Measurements from ENCODE around the gene PSD4.

The PSD4 gene

DNA sequence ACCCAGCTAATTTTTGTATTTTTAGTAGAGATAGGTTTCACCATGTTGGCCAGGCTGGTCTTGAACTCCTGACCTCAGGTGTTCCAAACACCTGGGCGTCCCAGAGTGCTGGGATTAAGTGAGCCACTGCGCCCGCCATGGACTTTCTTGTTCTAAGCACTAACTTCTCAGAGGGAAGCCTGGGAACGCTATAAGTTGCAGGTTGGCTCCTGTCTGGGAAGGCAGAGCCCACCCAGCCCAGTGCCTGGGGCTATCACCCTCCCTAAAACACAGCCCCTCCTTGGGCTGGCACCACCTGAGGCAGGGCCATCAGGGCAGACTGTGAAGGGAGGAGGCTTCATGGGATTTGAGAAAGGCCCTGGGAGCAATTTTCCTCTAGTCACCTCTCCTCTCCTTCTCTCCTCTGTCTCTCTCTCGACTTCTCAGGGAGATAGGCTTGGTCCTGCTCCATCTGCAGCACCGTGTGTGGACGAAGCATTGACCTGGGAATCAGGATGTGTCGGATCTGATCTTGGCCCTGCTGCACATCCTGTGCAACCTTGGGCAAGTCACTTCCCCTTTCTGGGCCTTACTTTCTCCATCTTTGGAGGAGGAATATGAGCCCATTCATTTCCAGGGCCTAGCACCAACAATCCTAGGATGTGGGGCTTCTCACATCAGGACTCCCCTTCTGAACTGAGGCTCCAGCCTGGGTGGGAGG, 10.9 kb downstream of the PSD4 start:
- DNase-seq (ENCODE audit: low read depth): no peak

DNA sequence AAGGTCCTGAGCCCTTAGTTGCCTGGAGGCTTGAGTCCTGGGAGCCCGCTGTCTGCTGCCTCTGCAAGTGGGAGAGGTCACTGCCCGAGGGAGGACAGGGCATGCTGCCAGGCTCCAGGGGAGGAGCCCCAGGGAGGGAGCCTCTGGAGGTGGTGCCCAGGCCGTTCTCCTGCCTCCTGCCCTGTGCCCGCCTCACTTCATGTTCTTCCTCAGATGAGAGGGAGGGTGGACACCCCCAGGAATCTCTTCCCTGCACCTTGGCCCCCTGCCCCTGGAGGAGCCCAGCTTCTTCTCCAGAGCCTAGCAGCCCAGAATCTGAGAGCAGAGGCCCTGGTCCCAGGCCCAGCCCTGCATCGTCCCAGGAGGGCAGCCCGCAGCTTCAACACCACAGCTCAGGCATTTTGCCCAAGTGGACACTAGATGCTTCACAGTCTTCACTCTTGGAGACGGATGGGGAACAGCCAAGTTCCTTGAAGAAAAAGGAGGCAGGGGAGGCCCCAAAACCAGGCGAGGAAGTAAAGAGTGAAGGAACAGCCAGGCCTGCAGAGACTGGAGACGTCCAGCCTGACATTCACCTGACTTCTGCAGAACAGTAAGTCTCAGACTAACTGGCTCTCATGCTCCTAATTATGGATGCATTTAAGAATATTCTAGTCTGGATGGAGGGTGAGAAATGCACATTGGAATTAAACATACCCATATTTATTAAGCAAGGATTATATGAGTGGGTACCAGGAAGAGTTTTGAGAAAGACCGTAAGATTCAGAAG, 12.1 kb downstream of the PSD4 start:
- DNase-seq (ENCODE audit: low read depth): no peak

- DNase-seq (ENCODE audit: low read depth): no peak
These were observed 12.6 kb downstream of the PSD4 start for GRCh38 chr2:113186433-113186796.

GRCh38 chr2:113187771-113188170, 14.0 kb downstream of the PSD4 start:
- no peak for DNase-seq (ENCODE audit: low read depth)

- no peak for DNase-seq (ENCODE audit: low read depth)
These were observed 17.1 kb downstream of the PSD4 start for GRCh38 chr2:113190871-113191270.

GRCh38 chr2:113192459-113193100, 18.8 kb downstream of the PSD4 start:
- DNase-seq (ENCODE audit: low read depth): no peak

DNA sequence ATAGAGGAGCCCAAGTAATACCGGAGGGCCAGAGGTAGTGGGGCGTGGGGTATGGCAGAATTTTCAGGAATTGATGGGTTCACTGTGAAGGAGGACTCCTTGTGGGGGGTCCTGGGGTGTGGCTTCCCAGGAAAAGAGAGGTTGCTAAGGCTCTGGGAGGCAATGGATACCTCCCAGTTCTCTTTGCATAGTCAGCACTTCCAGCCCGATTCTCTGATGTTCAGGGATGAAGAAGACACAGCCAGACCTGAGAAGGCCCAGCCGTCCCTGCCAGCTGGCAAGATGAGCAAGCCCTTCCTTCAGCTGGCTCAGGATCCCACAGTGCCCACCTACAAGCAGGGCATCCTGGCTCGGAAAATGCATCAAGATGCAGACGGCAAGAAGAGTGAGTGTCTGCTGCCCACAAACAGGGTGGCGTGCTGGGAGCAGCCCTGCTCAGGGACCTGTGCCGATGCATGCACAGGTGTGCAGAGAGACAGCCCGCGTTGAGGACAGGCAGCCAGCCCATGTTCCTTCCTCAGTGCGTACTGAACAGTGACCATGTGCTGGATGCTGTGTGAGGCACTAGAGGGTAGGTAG, 22.2 kb downstream of the PSD4 start:
- no peak for DNase-seq (ENCODE audit: low read depth)

- DNase-seq (ENCODE audit: low read depth): no peak
These were observed 23.1 kb downstream of the PSD4 start for GRCh38 chr2:113196839-113197238.

DNA sequence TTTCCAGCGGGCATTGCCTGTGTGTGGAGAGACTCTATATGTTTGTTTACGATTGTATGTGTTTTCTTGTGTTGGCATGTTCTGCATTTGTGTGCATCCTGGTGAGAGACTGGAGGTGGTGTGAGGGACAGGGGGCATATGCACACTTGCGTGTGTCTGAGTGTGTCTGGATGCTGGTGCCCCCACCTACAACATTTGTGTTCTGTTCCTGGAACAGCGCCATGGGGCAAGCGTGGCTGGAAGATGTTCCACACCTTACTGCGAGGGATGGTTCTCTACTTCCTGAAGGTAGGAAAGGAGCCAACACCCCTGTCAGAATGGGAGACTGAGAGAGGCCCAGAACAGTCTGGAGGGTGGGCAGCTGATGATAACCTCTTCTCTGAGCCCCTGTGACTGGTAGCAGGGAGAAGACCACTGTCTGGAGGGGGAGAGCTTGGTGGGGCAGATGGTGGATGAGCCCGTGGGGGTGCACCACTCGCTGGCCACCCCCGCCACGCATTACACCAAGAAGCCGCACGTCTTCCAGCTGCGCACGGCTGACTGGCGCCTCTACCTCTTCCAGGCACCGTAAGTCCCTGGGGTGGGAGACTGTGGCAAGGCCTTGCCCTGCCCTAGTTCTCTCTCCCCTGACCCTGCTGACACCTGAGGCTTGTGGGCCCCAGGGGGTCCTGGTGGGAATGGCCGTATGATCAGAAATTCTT, 23.7 kb downstream of the PSD4 start:
- DNase-seq (ENCODE audit: low read depth): no peak

DNA sequence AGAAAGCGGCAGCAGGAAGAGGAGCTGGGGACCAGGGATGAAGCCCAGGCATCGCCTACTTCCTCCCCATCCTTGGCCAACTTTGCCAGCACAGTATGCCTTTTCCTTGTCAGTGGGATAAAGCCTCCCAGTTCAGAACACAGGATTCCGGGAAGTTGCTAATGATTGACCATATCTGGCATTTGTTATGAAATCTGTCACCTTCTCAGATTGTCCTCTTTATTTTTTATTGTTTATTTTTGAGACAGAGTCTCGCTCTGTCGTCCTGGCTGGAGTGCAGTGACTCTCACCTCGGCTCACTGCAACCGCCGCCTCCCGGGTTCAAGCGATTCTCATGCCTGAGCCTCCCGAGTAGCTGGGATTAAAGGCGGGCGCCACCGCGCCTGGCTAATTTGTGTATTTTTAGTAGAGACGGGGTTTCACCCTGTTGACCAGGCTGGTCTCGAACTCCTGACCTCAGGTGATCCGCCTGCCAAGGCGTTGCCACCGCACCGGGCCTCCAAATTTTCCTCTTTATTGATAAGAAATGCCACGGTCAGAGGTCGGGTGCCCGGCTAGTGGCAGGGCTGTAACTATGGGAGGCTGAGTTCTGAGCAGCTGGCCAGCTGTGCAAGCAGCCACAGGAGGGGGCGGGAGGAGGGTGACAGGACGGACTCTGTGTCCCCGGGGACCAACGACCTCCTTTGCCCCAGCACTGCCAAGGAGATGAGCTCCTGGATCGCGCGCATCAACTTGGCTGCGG, 24.4 kb downstream of the PSD4 start:
- no peak for DNase-seq (ENCODE audit: low read depth)

- peak; percentile 55 for DNase-seq (ENCODE audit: low read depth)
These were observed 25.2 kb downstream of the PSD4 start for GRCh38 chr2:113198790-113199612.

DNA sequence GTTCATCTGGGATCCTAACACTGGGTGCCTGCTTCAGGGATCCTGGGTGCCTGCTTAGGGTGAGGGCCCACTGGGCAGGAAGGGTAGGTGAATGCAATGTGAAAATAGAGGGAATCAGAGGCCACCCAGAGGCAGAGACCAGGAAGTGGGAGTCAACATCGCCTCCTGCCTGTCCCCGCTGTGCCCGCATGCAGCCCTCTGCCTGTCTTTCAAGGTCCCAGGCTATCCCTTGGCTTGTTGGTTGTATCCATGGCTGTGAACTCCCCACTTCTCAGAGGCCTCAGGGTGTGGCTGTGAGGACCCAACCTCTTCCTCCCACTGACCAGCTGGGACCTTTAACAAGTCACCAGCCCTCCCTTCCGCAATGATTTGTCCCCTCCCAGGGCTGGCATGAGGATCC, 26.5 kb downstream of the PSD4 start:
- no peak for DNase-seq (ENCODE audit: low read depth)

GRCh38 chr2:113200736-113201490, 27.1 kb downstream of the PSD4 start:
- no peak for DNase-seq (ENCODE audit: low read depth)

DNA sequence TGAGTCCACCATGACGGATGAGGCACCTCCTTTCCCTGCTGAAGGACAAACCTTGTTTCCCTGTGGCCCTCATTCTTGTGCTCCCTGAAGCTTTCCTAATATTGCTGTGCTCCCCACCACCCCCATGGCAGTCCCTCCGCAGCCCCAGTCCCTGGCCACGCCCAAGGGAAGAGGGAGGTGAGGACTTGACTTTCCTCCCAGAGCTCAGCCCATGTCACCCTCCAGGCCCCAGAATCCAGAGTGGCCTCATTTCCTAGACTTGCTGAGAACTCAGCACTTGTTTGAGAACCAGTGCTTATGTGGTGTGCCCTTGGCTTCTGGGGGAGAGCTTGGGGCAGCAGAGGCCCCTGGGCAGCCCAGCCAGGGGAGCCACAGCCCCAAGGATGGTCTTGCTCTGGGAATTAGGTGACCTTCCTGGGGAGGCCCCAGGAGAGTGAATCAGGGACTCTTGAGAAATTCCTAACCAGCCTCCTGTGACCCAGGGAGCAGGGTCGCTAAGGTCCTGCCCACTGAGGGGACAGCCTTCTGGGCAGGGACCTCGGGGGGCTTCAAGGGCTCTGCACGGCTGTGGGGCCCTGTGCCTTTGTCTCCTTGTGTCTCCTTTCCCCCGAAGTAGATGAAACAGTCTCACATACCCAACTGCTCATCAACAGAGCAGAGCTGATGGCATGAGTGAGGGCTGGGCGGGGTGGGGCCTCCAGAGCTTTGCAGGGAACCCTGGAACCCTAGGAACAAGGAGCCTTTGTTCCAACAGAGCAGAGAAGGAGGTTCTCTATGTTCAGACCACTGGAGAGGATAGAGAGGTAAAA, 27.9 kb downstream of the PSD4 start:
- DNase-seq (ENCODE audit: low read depth): no peak

- DNase-seq (ENCODE audit: low read depth): no peak
These were observed 28.8 kb downstream of the PSD4 start for GRCh38 chr2:113202305-113203216.

- no peak for DNase-seq (ENCODE audit: low read depth)
These were observed 29.4 kb downstream of the PSD4 start for GRCh38 chr2:113203217-113203530.

GRCh38 chr2:113203901-113204519, 30.2 kb downstream of the PSD4 start:
- peak; percentile 50 for DNase-seq (ENCODE audit: low read depth)

GRCh38 chr2:113206251-113206650, 32.5 kb downstream of the PSD4 start:
- DNase-seq (ENCODE audit: low read depth): no peak

Data from stimulated activated CD8-positive, alpha-beta memory T cell treated with anti-CD3 and anti-CD28 coated beads, Interleukin-12 subunit alpha, Interleukin-12 subunit beta, amount 100 ng/mL, for 4 hours (primary cell).